ENCODE results near the gene ZNF217. TPM values are rescaled to one million over a fixed set of nuclear protein-coding genes. Genes with fewer than 3 reads are reported as not detected.

Gene ZNF217
- total and polyA plus RNA-seq, 2 of the 8 experiments (the other 6 are each of a cell fraction or from before 2014, with no cell fraction given): 15.3 to 87.9 TPM

GRCh38 chr20:53609491-53610445 lies 16.1 kb upstream of the ZNF217 start:
- 47% methylated on average over 15 of the region's 15 CpGs; no CpG with 5 or more reads in 1 of the 2 experiments for WGBS, 2 experiments (ENCODE audit: extremely low coverage in 1 of 2, insufficient coverage in 1 of 2, insufficient read length in 1 of 2, insufficient replicate concordance in 2 of 2, low coverage in 1 of 2, low lambda C conversion rate in 2 of 2, missing lambda C conversion rate in 1 of 2)
- Histone ChIP-seq H3K4me2 (ENCODE audit: insufficient read depth in 1 of 2, low read depth in 2 of 2, low read length in 2 of 2) (peak overlapping the region; percentile 12 to 48; a peak in 3 of 4 replicates), H4K20me1 (replicated peaks in 1 of 2; ENCODE audit: control insufficient read depth in 1 of 2, insufficient read depth in 2 of 2, low read length in 2 of 2) (no peaks in the 10 kb centered on the region), H2AFZ (ENCODE audit: low read length) (peak overlapping the region; percentile 93), H4K5ac (ENCODE audit: insufficient read length, low read depth, low read length) (peak overlapping the region; percentile 73), H3K23me2 (ENCODE audit: low read depth, low read length) (no peaks in the 10 kb centered on the region), H3K9ac (replicated peaks in 1 of 4; ENCODE audit: extremely low read depth in 1 of 4, low read depth in 3 of 4, low read length in 3 of 4) (peak overlapping the region in 1 of 4 experiments; percentile 27; a peak in 1 of 7 replicates), H3K14ac (ENCODE audit: insufficient read length) (no peak overlapping the region), H3K56ac (replicated peaks; ENCODE audit: insufficient read length, low read depth, low read length) (no peak overlapping the region), H4K91ac (replicated peaks; ENCODE audit: insufficient read length, low read length) (no peak overlapping the region), H4K8ac (ENCODE audit: extremely low read depth, insufficient read depth, low read length) (no peak overlapping the region), H3K9me3 (ENCODE audit: insufficient read depth in 2 of 2, low read depth in 1 of 2, low read length in 1 of 2) (no peaks in the 10 kb centered on the region), H2AK5ac (ENCODE audit: low read depth, low read length) (no peak overlapping the region), H3K4me1 (replicated peaks in 1 of 4; ENCODE audit: control insufficient read depth in 3 of 4, insufficient read depth in 4 of 4, low read length in 3 of 4) (peaks cover 5 to 21% (median 14%) of the 10 kb centered on the region in 4 experiments), H3K79me2 (ENCODE audit: control insufficient read depth in 1 of 2, insufficient read depth in 2 of 2, low read length in 2 of 2) (no peaks in the 10 kb centered on the region), H2BK120ac (replicated peaks; ENCODE audit: low read depth, low read length) (peak overlapping the region; percentile 45), H3K36me3 (ENCODE audit: control insufficient read depth in 2 of 4, insufficient read depth in 4 of 4, low read length in 3 of 4) (no peaks in the 10 kb centered on the region), H2BK15ac (ENCODE audit: low read length) (no peak overlapping the region), H3K79me1 (ENCODE audit: low read depth, low read length) (no peaks in the 10 kb centered on the region), H3K23ac (ENCODE audit: insufficient read length) (no peak overlapping the region), H2BK5ac (ENCODE audit: low read depth, low read length) (peak overlapping the region; percentile 37; the same call in 1 of the 2 replicates), H3K4me3 (ENCODE audit: extremely low read depth in 1 of 4, insufficient read depth in 2 of 4, low read depth in 3 of 4, low read length in 4 of 4) (peak overlapping the region in 1 of 4 experiments; percentile 23; a peak in 1 of 8 replicates), H3K4ac (replicated peaks; ENCODE audit: insufficient read length, low read depth, low read length) (no peak overlapping the region), H3K18ac (ENCODE audit: extremely low read depth, low read length) (no peak overlapping the region; the same call in 1 of the 2 replicates), H3K27me3 (replicated peaks in 1 of 4; ENCODE audit: control insufficient read depth in 3 of 4, extremely low read depth in 1 of 4, insufficient read depth in 3 of 4, low read length in 3 of 4) (no peaks in the 10 kb centered on the region), H2BK12ac (ENCODE audit: low read depth, low read length) (peak overlapping the region; percentile 86; the same call in 1 of the 2 replicates), H2BK20ac (ENCODE audit: low read length) (peak overlapping the region; percentile 91; the same call in 1 of the 2 replicates), H3K27ac (ENCODE audit: low read depth, low read length) (peak overlapping the region; percentile 64; the same call in 1 of the 2 replicates)
- DNase-seq (ENCODE audit: low read depth in 1 of 2, low spot score in 2 of 2) (peak in 1 of 2 experiments; percentile 56), FAIRE-seq (no peak)
- TF ChIP-seq MAX (IDR thresholded peaks at IDR 0.05) (peak; percentile 60), ASH2L (IDR thresholded peaks at IDR 0.05; ENCODE audit: low read length) (peak; percentile 83), KDM1A (IDR thresholded peaks at IDR 0.05; ENCODE audit: borderline replicate concordance, low read length) (no peak)
- ChIA-PET CTCF (ENCODE audit: partially characterized antibody) (interaction anchor here (0.6 to 1.6 kb wide), 8 partner anchors 30 to 403 kb away, joined by 3 to 5 read pairs (median 4); no protein-coding TSS in a partner anchor), POLR2A (ENCODE audit: partially characterized antibody) (interaction anchor here (1.0 to 1.1 kb wide), 4 partner anchors 9 to 16 kb away, joined by 3 to 5 read pairs (median 4); partner anchors contain the start of gene ZNF217)

Data from H1 (cell line).